K562 (cell line): Measurements from ENCODE around the gene APOM. TPM values are rescaled to one million over a fixed set of nuclear protein-coding genes. Genes with fewer than 3 reads are reported as not detected.

Experiments
- C11orf30 ChIP-seq: fragments of 450-650 bp; IDR thresholded peaks from 2 replicates; pipeline ENCODE4 v1.6.1; 2016; ENCODE audit warnings: low read depth, mild to moderate bottlenecking
- CEBPB ChIP-seq: fragments of 450-650 bp; IDR thresholded peaks from 2 replicates; pipeline ENCODE4 v1.6.1; 2016; ENCODE audit warnings: missing genetic modification characterization, missing compliant biosample characterization
- CHD4 ChIP-seq: fragments of 200-600 bp; sonication (generic); IDR thresholded peaks from 3 replicates; pipeline ENCODE4 v1.6.1; 2012; ENCODE audit warnings: low read depth, mild to moderate bottlenecking, mixed read lengths, low read length, inconsistent platforms; ENCODE audit not compliant: insufficient read depth, insufficient replicate concordance, poor library complexity, severe bottlenecking
- CTCF ChIP-seq, 3 experiments: IDR thresholded peaks in 2 of 3; conservative IDR thresholded peaks in 1 of 3; 2 replicates each; pipeline ENCODE4 v1.5.1; 2011 to 2012; ENCODE audit warnings: low read length in 3 of 3, mild to moderate bottlenecking in 3 of 3, control low read depth in 2 of 3, improper control_type of control experiment in 1 of 3, inconsistent platforms in 1 of 3, low read depth in 1 of 3, mixed read lengths in 1 of 3, moderate library complexity in 1 of 3; ENCODE audit not compliant: insufficient read depth in 2 of 3
- E2F4 ChIP-seq: sonication (generic); formaldehyde crosslinking; IDR thresholded peaks from 2 replicates; pipeline ENCODE4 v1.8.0; 2022; ENCODE audit warnings: mild to moderate bottlenecking, low read depth, missing genetic modification reagents
- FOXJ3 ChIP-seq: sonication (generic); formaldehyde crosslinking; IDR thresholded peaks from 2 replicates; pipeline ENCODE4 v1.4.0; 2020; ENCODE audit warnings: mild to moderate bottlenecking, missing genetic modification reagents
- GABPB2 ChIP-seq: fragments of 250-450 bp; sonication (Bioruptor Pico); conservative IDR thresholded peaks from 2 replicates; pipeline ENCODE4 v1.5.1; 2021; ENCODE audit warnings: mild to moderate bottlenecking
- GATA2 ChIP-seq: sonication (generic); formaldehyde crosslinking; IDR thresholded peaks from 2 replicates; pipeline ENCODE4 v1.4.0; 2020; ENCODE audit warnings: mild to moderate bottlenecking, missing genetic modification reagents
- GTF2E2 ChIP-seq: fragments of 200-800 bp; sonication (Bioruptor generic); IDR thresholded peaks from 2 replicates; pipeline ENCODE4 v1.6.1; 2016; ENCODE audit warnings: missing genetic modification characterization, missing compliant biosample characterization
- KLF10 ChIP-seq: fragments of 250-450 bp; sonication (Bioruptor Pico); IDR thresholded peaks from 2 replicates; pipeline ENCODE4 v1.6.1; 2021; ENCODE audit warnings: matching md5 sums
- MEF2D ChIP-seq: conservative IDR thresholded peaks from 2 replicates; pipeline ENCODE4 v1.6.1; 2016; ENCODE audit warnings: low read depth, missing genetic modification characterization, missing compliant biosample characterization
- NR3C1 ChIP-seq: sonication (generic); formaldehyde crosslinking; IDR thresholded peaks from 2 replicates; pipeline ENCODE4 v1.8.1; 2022; ENCODE audit warnings: missing genetic modification reagents
- POLR2A ChIP-seq: fragments of 450-650 bp; conservative IDR thresholded peaks from 2 replicates; pipeline ENCODE4 v1.6.1; 2016
- SAP30 ChIP-seq: fragments of 200-600 bp; sonication (generic); IDR thresholded peaks from 2 replicates; pipeline ENCODE4 v1.6.1; 2012; ENCODE audit warnings: borderline replicate concordance, low read depth, mild to moderate bottlenecking, moderate library complexity, low read length, control low read depth, inconsistent platforms; ENCODE audit not compliant: insufficient read depth, poor library complexity, severe bottlenecking
- SREBF1 ChIP-seq: fragments of 150-350 bp; IDR thresholded peaks from 2 replicates; pipeline ENCODE4 v1.6.1; 2014; ENCODE audit warnings: antibody characterized with exemption, low read depth, low read length, borderline replicate concordance
- SRSF3 ChIP-seq: fragments of 200-400 bp; formaldehyde crosslinking; IDR thresholded peaks from 2 replicates; pipeline ENCODE4 v1.6.1; 2016; ENCODE audit warnings: mild to moderate bottlenecking, low read length, moderate library complexity; ENCODE audit not compliant: insufficient read depth
- STAT5B ChIP-seq: fragments of 250-450 bp; sonication (Bioruptor Pico); IDR thresholded peaks from 2 replicates; pipeline ENCODE4 v1.8.0; 2021; ENCODE audit warnings: mild to moderate bottlenecking, inconsistent platforms
- TARDBP ChIP-seq: fragments of 450-650 bp; IDR thresholded peaks from 2 replicates; pipeline ENCODE4 v1.6.1; 2016
- TCF7 ChIP-seq: sonication (generic); IDR thresholded peaks from 2 replicates; pipeline ENCODE4 v1.6.1; 2016; ENCODE audit warnings: antibody characterized with exemption, borderline replicate concordance
- TFAP4 ChIP-seq: sonication (generic); formaldehyde crosslinking; IDR thresholded peaks from 2 replicates; pipeline ENCODE4 v1.8.0; 2022; ENCODE audit warnings: missing genetic modification reagents, mild to moderate bottlenecking, moderate library complexity, borderline replicate concordance
- TSC22D4 ChIP-seq: fragments of 450-650 bp; IDR thresholded peaks from 2 replicates; pipeline ENCODE4 v1.6.1; 2016; ENCODE audit warnings: missing genetic modification characterization, missing biosample characterization, control low read depth
- ZBTB43 ChIP-seq: sonication (generic); formaldehyde crosslinking; IDR thresholded peaks from 2 replicates; pipeline ENCODE4 v1.8.0; 2023; ENCODE audit warnings: mild to moderate bottlenecking, missing genetic modification reagents
- ZKSCAN3 ChIP-seq: fragments of 250-450 bp; sonication (Bioruptor Pico); IDR thresholded peaks from 2 replicates; pipeline ENCODE4 v1.4.0; 2020
- ZKSCAN8 ChIP-seq: fragments of 200-800 bp; sonication (Bioruptor generic); IDR thresholded peaks from 2 replicates; pipeline ENCODE4 v1.6.1; 2016; ENCODE audit warnings: missing genetic modification characterization, missing compliant biosample characterization
- ZNF212 ChIP-seq: fragments of 450-650 bp; formaldehyde crosslinking; IDR thresholded peaks from 2 replicates; pipeline ENCODE4 v1.4.0; 2020; ENCODE audit warnings: mild to moderate bottlenecking
- polyA plus RNA-seq, 8 experiments: library from polyadenylated mRNA; depleted of rRNA in 4 of 8; stranded (reverse) in 5 of 8; unstranded in 3 of 8; fragments of >200 nt; fragmentation: Nextera tagmentation in 2 of 8; fragmentation: Illumina TruSeq in 1 of 8; extraction: Ambion mirVana in 2 of 8; extraction: Trizol in 1 of 8; gene quantifications; 2 replicates each; pipeline versions ENCODE4 v1.2.1 to v1.2.3, GENCODE V29; 2011 to 2014; ENCODE audit warnings: inconsistent platforms in 1 of 8, missing spikeins in 1 of 8
- total RNA-seq, 7 experiments: library from RNA; depleted of rRNA in 6 of 7; stranded (reverse); fragments of >200 nt in 6 of 7; fragmentation: Illumina TruSeq in 2 of 7; extraction: Trizol in 2 of 7; gene quantifications; 2 replicates each; pipeline versions ENCODE4 v1.2.1 to v1.2.3, GENCODE V29; 2011 to 2021; ENCODE audit warnings: low replicate concordance in 1 of 7

Gene APOM
- total and polyA plus RNA-seq, 9 of the 15 experiments (the other 6 are each of a cell fraction or from before 2014, with no cell fraction given), result 5.7 to 24.3 (median 10.4) TPM

GRCh38 chr6:31620586-31621319 is 34.9 kb upstream of the APOM start, which contains the start of gene PRRC2A (continued):
- no peak for TF ChIP-seq KLF10
- peak; percentile 71; the same call in 1 of the 2 replicates for TF ChIP-seq GABPB2 (CRISPR knock-in tag)
- TF ChIP-seq NR3C1, result 0 out of 2 replicates have a peak, but pooled peaks have one; percentile 61
- peak; percentile 88 for TF ChIP-seq SRSF3
- no peak for TF ChIP-seq ZBTB43 (CRISPR knock-in tag)
- TF ChIP-seq E2F4 (CRISPR knock-in tag), result no peak
- peak; percentile 98 for TF ChIP-seq GTF2E2 (tag)
- TF ChIP-seq TCF7, result no peak
- TF ChIP-seq CTCF (IDR thresholded peaks at IDR 0.05 in 2 of 3, conservative IDR thresholded peaks at IDR 0.05 in 1 of 3; ENCODE audit: insufficient read depth in 2 of 3, low read depth in 1 of 3, low read length in 3 of 3), result no peak
- TF ChIP-seq ZKSCAN8 (CRISPR knock-in tag), result no peak
- no peak for TF ChIP-seq TSC22D4 (tag)
- no peak for TF ChIP-seq GATA2 (CRISPR knock-in tag)
- peak; percentile 83 for TF ChIP-seq POLR2A
- TF ChIP-seq TARDBP, result no peak
- no peak for TF ChIP-seq ZNF212
- no peak for TF ChIP-seq CEBPB
- TF ChIP-seq MEF2D (tag), result no peak
- no peak for TF ChIP-seq CHD4
- no peak for TF ChIP-seq C11orf30
- no peak for TF ChIP-seq ZKSCAN3 (CRISPR knock-in tag)
- peak; percentile 66 for TF ChIP-seq SAP30
- peak; percentile 53; the same call in 1 of the 2 replicates for TF ChIP-seq TFAP4
- no peak for TF ChIP-seq STAT5B (CRISPR knock-in tag)
- no peak for TF ChIP-seq FOXJ3 (CRISPR knock-in tag)
- TF ChIP-seq SREBF1, result no peak
